ENCODE data around the gene MAP4K2.
"Not testable (repeated sequence)": the region's sequence is repeated elsewhere in the genome, so short reads cannot be mapped to it uniquely, and the experiment has no call there.

MAP4K2 gene

GRCh38 chr11:64848214-64848825 lies 45.3 kb upstream of the MAP4K2 start:
- TF ChIP-seq, protein P1, sequence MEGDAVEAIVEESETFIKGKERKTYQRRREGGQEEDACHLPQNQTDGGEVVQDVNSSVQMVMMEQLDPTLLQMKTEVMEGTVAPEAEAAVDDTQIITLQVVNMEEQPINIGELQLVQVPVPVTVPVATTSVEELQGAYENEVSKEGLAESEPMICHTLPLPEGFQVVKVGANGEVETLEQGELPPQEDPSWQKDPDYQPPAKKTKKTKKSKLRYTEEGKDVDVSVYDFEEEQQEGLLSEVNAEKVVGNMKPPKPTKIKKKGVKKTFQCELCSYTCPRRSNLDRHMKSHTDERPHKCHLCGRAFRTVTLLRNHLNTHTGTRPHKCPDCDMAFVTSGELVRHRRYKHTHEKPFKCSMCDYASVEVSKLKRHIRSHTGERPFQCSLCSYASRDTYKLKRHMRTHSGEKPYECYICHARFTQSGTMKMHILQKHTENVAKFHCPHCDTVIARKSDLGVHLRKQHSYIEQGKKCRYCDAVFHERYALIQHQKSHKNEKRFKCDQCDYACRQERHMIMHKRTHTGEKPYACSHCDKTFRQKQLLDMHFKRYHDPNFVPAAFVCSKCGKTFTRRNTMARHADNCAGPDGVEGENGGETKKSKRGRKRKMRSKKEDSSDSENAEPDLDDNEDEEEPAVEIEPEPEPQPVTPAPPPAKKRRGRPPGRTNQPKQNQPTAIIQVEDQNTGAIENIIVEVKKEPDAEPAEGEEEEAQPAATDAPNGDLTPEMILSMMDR (IDR thresholded peaks at IDR 0.05; ENCODE audit: low read depth, low read length): no peak
- H3K4me3 ChIP-seq (ENCODE audit: low read depth, low read length): no peak overlapping the region
- in situ Hi-C loops (cut with HindIII; ENCODE audit: low sequenced_read_pairs): loop anchor here (10.0 kb wide), 1 partner anchor 46 kb away; no protein-coding TSS in a partner anchor
- DNase-seq (ENCODE audit: low read depth, low spot score): no peak

DNA sequence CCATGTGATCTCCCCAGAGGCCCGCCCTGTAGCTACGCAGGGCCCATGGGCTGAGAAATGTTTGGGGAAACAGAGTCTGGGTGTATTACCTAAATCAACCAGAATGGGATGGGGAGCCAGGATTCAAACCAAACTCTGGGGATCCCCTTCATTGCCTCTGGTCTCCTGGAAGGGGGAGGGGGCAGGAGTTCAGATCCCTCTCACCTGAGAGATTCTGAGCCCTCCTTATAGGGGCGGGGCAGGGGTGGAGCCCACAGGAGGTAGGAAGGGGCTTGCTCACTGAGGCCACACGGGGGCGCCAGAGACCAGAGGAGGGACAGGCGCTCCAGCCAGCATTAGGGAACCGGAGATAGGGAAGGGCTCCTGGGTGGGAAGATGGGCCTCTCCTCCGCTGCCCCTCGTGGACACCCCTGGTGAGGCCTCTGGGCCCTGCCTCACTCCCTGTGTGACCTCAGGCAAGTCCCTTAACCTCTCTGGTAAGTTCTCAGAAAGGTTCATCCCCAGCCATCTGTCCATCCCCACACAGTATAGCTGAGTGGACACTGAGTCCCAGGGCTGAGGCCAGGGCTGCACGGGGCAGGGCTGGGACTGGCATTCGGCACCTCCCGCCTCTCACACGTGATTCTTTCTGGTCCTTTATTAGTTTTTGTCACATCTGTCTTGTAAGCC lies 44.1 kb upstream of the MAP4K2 start:
- in situ Hi-C loops (cut with HindIII; ENCODE audit: low sequenced_read_pairs): loop anchor here (10.0 kb wide), 1 partner anchor 48 kb away; no protein-coding TSS in a partner anchor
- H3K4me3 ChIP-seq (ENCODE audit: low read depth, low read length): no peak overlapping the region
- TF ChIP-seq, protein P1 (IDR thresholded peaks at IDR 0.05; ENCODE audit: low read depth, low read length): peak; percentile 94
- peak; percentile 85 for DNase-seq (ENCODE audit: low read depth, low spot score)

DNA sequence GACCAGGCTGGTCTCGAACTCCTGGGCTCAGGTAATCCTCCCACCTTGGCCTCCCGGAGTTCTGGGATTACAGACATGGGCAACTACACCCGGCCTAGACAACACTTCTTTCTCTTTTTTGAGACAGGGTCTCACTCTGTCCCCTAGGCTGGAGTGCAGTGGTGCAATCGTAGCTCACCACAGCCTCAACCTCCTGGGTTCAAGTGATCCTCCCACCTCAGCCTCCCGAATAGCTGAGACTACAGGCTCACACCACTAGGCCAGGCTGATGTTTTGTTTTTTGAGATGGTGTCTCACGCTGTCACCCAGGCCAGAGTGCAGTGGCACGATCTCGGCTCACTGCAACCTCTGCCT lies 42.7 kb upstream of the MAP4K2 start:
- not testable (repeated sequence) for H3K4me3 ChIP-seq (ENCODE audit: low read depth, low read length); DNase-seq (ENCODE audit: low read depth, low spot score)
- in situ Hi-C loops (cut with HindIII; ENCODE audit: low sequenced_read_pairs): loop anchor here (10.0 kb wide), 1 partner anchor 49 kb away; no protein-coding TSS in a partner anchor

DNA sequence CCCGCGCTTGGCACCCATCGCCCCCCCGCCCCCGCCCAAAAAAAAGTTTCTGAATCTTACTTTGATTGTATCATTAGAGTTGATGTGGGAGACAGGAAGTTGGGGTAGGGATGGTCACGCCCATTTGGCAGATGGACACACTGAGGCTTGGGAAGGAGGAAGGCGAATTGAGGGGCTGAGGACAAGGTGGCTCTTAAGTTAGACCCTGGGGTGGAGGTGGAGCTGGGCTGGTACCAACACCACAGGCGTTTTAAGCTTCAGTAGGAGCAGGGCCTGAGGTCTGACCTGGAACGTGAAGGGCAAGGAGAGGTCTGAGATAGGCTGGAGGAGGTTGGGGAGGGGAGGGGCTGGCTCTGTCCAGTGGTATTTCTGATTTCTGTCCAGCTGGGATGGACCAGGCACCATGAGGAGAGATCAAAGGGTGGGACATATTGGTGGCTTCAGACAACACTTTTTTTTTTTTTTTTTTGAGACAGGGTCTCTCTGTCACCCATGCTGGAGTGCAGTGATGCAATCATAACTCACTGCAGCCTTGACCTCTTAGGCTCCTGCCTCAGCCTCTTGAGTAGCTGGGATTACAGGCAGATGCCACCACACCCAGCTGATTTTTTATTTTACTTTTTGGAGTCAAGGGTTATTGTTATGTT lies 42.2 kb upstream of the MAP4K2 start:
- TF ChIP-seq, protein P1 (IDR thresholded peaks at IDR 0.05; ENCODE audit: low read depth, low read length): no peak
- H3K4me3 ChIP-seq (ENCODE audit: low read depth, low read length): no peak overlapping the region
- DNase-seq (ENCODE audit: low read depth, low spot score): no peak
- in situ Hi-C loops (cut with HindIII; ENCODE audit: low sequenced_read_pairs): loop anchor here (10.0 kb wide), 1 partner anchor 50 kb away; no protein-coding TSS in a partner anchor

DNA sequence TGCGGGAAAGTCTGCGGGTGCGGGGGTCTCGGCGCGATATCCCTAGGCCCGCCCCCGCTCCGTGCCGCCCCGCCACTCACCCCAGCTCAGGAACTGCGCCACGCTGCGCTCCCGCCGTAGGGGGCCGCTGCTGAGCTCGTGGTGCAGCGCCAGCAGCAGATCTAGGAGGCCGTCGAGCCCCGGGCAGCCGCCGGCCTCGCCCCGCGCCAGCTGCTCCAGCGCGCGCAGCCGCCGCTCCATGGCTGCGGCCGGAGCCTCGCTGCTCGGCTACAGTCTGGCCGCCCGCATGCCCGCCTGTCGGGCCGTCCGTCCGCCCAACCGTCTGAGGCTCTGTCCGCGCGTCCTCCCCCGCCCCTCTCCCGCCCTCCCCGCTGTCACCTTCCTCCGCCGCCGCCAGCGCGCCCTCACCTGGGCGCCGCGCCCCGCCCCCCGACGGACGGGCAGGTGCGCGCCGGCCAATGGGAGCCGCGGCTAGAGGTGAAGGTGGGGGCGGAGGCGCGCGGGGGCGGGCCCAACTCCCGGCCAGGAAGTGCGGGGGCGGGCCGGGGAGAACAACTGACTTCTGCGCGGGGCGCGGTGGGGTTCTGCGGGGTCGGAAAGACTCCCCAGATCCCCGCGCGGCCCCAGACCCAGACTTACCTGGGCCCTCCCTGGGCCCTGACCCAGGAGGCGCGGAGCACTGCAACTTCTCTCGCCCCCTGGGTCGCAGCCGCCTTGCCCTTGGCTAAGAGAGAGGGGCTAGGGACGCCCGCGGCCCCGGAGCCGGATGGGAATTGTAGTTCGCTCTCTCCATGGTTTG lies 41.5 kb upstream of the MAP4K2 start, which contains the start of gene CDC42BPG:
TSS of gene CDC42BPG (minus strand) at position 324 of the 799 bp plus-strand sequence. CDS start at position 240, 84 bp downstream.
- in situ Hi-C loops (cut with HindIII; ENCODE audit: low sequenced_read_pairs): loop anchor here (10.0 kb wide), 1 partner anchor 50 kb away; no protein-coding TSS in a partner anchor
- DNase-seq (ENCODE audit: low read depth, low spot score): peak; percentile 34
- peak within 1 kb of the TSS; percentile 31 for H3K4me3 ChIP-seq (ENCODE audit: low read depth, low read length)
- TF ChIP-seq, protein P1 (IDR thresholded peaks at IDR 0.05; ENCODE audit: low read depth, low read length): peak; percentile 59

DNA sequence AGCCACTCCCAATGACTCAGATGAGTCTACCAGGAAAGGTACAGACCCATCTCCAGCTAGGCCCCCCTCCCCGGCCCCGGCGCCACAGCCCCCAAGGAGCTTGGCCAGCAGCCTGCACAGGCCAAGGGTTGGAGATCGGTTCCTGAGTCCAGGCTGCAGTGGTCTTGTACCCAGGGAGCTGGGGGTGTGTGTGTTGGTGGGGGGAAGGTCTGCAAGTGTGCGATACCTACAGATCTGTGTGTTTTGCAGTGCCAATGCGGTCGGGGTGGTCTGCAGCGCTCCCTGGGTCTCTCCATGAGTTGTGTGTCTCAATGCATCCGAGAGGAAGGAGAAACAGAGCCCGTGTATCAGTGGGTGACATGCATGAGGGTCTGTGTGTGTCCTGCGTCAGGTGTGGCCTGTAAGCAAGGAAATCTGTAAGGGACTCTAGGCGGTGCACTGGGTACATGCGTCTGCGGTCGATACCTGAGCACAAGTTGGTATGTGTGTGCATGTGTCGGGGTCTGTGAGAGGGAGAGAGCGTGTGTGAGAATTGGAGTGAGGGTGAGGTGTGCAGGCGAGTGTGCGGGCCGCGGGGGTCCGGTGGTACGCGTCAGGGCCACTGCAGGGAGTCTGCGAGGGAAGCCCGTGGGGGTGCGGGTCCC lies 40.8 kb upstream of the MAP4K2 start:
- TF ChIP-seq, protein P1 (IDR thresholded peaks at IDR 0.05; ENCODE audit: low read depth, low read length): no peak
- in situ Hi-C loops (cut with HindIII; ENCODE audit: low sequenced_read_pairs): loop anchor here (10.0 kb wide), 1 partner anchor 51 kb away; no protein-coding TSS in a partner anchor
- no peak overlapping the region for H3K4me3 ChIP-seq (ENCODE audit: low read depth, low read length)
- no peak for DNase-seq (ENCODE audit: low read depth, low spot score)
